H1 (cell line): Measurements from ENCODE around the gene LHFPL3. TPM values are rescaled to one million over a fixed set of nuclear protein-coding genes. Genes with fewer than 3 reads are reported as not detected.

Experiments used
- BACH1 ChIP-seq: IDR thresholded peaks from 2 replicates; pipeline ENCODE4 v1.6.1; 2012; ENCODE audit warnings: low read length, improper control_type of control experiment
- CTCF ChIP-seq, 3 experiments: IDR thresholded peaks; 1 replicate in 2 of 3; 2 replicates in 1 of 3; pipeline versions ENCODE4 v1.5.1 to v1.6.1; 2011; ENCODE audit warnings: low read length in 3 of 3, mild to moderate bottlenecking in 3 of 3, inconsistent platforms in 2 of 3, low read depth in 1 of 3, moderate library complexity in 1 of 3; ENCODE audit not compliant: insufficient read depth in 1 of 3; ENCODE audit errors: control extremely low read depth in 1 of 3
- HDAC2 ChIP-seq, 2 experiments: fragments of 300-600 bp in 1 of 2; sonication (generic) in 1 of 2; IDR thresholded peaks; 2 replicates each; pipeline ENCODE4 v1.6.1; 2011 to 2012; ENCODE audit warnings: low read depth in 2 of 2, low read length in 2 of 2, mild to moderate bottlenecking in 2 of 2, moderate library complexity in 2 of 2, borderline replicate concordance in 1 of 2, inconsistent platforms in 1 of 2
- HDAC6 ChIP-seq: IDR thresholded peaks from one replicate; pipeline ENCODE4 v1.7.1; 2012; ENCODE audit warnings: low read depth, mild to moderate bottlenecking, inconsistent platforms, low read length, moderate library complexity
- MAFK ChIP-seq: IDR thresholded peaks from 2 replicates; pipeline ENCODE4 v1.6.1; 2012; ENCODE audit warnings: low read depth, mild to moderate bottlenecking, improper control_type of control experiment, low read length
- RAD21 ChIP-seq, 2 experiments: IDR thresholded peaks in 1 of 2; conservative IDR thresholded peaks in 1 of 2; 2 replicates each; pipeline ENCODE4 v1.6.1; 2011; ENCODE audit warnings: low read depth in 2 of 2, low read length in 2 of 2, improper control_type of control experiment in 1 of 2, inconsistent platforms in 1 of 2, mild to moderate bottlenecking in 1 of 2, moderate library complexity in 1 of 2
- TCF12 ChIP-seq: IDR thresholded peaks from 2 replicates; pipeline ENCODE4 v1.6.1; 2011; ENCODE audit warnings: low read depth, mild to moderate bottlenecking, low read length
- YY1 ChIP-seq: IDR thresholded peaks from 2 replicates; pipeline ENCODE4 v1.6.1; 2011; ENCODE audit warnings: low read depth, mild to moderate bottlenecking, low read length
- polyA plus RNA-seq, 7 experiments: library from polyadenylated mRNA; depleted of rRNA in 3 of 7; stranded (reverse) in 5 of 7; unstranded in 2 of 7; fragments of >200 nt in 5 of 7; fragments of 200-250 nt in 2 of 7; gene quantifications; 1 replicate in 5 of 7; 2 replicates in 1 of 7; 4 replicates in 1 of 7; pipeline versions ENCODE4 v1.2.1 to v1.2.3, GENCODE V29; 2011 to 2013; ENCODE audit warnings: missing spikeins in 2 of 7, mixed read lengths in 2 of 7
- total RNA-seq: library from RNA; stranded (reverse); fragmentation: NEBNext Ultra II Directional; extraction: Animal tissue kit (Norgen Biotek cat#: 25700); gene quantifications from 2 replicates; pipeline ENCODE4 v1.2.1, GENCODE V29; 2021
- TF ChIP-seq, protein P1 (sequence below): IDR thresholded peaks from 2 replicates; pipeline ENCODE4 v1.6.1; 2012; ENCODE audit warnings: inconsistent platforms

The LHFPL3 gene
- total and polyA plus RNA-seq, 2 of the 8 experiments (the other 6 are each of a cell fraction or from before 2014, with no cell fraction given) = 0.24 to 0.50 TPM

GRCh38 chr7:104883718-104884452 lies 555.5 kb downstream of the LHFPL3 start (continued):
- TF ChIP-seq CTCF (IDR thresholded peaks at IDR 0.05; ENCODE audit: control extremely low read depth in 1 of 3, insufficient read depth in 1 of 3, low read depth in 1 of 3, low read length in 3 of 3) (peak; percentile 87 to 97 (median 94)), BACH1 (0 out of 2 replicates have a peak, but pooled peaks have one; percentile 30), HDAC6 (no peak), YY1 (peak; percentile 41; the same call in 1 of the 2 replicates), TCF12 (0 out of 2 replicates have a peak, but pooled peaks have one; percentile 28), RAD21 (IDR thresholded peaks at IDR 0.05 in 1 of 2, conservative IDR thresholded peaks at IDR 0.05 in 1 of 2; ENCODE audit: low read depth in 2 of 2, low read length in 2 of 2) (peak; percentile 70 to 77), MAFK (peak; percentile 42; the same call in 1 of the 2 replicates), HDAC2 (IDR thresholded peaks at IDR 0.05; ENCODE audit: borderline replicate concordance in 1 of 2, low read depth in 2 of 2, low read length in 2 of 2) (0 out of 4 replicates have a peak, but pooled peaks of 1 of the 2 experiments have one; percentile 25)
- TF ChIP-seq, protein P1, sequence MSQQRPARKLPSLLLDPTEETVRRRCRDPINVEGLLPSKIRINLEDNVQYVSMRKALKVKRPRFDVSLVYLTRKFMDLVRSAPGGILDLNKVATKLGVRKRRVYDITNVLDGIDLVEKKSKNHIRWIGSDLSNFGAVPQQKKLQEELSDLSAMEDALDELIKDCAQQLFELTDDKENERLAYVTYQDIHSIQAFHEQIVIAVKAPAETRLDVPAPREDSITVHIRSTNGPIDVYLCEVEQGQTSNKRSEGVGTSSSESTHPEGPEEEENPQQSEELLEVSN = peak; percentile 85
